ENCODE measurements around the gene MZF1.

DNA sequence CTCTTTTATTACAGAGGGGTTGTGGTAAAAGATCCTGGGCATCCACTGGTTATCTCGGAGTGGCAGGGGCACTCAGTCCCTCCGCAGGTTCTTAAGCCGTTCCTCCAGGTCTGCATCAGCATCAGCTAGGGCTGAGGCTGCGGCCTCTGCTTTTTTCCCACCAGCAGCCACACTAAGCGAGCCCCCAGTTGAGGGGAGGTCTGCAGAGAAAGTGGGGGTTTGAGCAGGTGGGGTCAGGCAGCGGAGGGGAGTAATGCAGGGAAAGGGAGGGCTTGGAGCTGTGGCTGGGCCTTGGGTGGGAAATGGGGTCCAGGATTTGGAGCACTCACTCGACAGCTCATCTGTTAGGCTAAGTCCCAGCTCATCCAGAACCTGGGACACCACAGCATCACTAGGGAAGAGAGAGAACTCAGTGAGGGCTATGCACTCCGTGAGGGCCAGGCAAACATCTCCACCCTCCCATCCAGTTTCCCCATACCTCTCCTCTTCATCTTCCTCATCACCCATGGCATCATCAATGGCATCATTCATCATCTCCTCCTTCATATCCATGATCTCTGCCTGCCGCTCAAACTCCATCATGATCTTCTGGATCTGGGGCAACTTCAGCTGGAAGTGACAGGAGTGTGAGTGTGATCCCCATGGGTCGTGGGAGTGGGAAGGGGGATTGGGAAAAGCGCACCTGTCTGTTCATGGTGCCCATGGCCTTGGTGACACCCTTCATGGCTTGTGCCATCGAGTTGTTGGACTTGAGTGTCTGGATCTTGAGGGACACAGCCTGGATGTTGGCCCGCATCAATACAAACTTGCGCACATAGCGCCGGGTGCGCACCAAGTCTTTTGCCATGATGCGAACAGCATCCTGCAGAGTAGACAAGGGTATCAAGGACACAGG is 21.3 kb downstream of the MZF1 start:
- TF ChIP-seq, protein P1, sequence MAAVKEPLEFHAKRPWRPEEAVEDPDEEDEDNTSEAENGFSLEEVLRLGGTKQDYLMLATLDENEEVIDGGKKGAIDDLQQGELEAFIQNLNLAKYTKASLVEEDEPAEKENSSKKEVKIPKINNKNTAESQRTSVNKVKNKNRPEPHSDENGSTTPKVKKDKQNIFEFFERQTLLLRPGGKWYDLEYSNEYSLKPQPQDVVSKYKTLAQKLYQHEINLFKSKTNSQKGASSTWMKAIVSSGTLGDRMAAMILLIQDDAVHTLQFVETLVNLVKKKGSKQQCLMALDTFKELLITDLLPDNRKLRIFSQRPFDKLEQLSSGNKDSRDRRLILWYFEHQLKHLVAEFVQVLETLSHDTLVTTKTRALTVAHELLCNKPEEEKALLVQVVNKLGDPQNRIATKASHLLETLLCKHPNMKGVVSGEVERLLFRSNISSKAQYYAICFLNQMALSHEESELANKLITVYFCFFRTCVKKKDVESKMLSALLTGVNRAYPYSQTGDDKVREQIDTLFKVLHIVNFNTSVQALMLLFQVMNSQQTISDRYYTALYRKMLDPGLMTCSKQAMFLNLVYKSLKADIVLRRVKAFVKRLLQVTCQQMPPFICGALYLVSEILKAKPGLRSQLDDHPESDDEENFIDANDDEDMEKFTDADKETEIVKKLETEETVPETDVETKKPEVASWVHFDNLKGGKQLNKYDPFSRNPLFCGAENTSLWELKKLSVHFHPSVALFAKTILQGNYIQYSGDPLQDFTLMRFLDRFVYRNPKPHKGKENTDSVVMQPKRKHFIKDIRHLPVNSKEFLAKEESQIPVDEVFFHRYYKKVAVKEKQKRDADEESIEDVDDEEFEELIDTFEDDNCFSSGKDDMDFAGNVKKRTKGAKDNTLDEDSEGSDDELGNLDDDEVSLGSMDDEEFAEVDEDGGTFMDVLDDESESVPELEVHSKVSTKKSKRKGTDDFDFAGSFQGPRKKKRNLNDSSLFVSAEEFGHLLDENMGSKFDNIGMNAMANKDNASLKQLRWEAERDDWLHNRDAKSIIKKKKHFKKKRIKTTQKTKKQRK (IDR thresholded peaks at IDR 0.05; ENCODE audit: borderline replicate concordance, low read depth, low read length): no peak
- TF ChIP-seq POLR2A (conservative IDR thresholded peaks at IDR 0.05): peak; percentile 73
- no peak for TF ChIP-seq CEBPB (tag; IDR thresholded peaks at IDR 0.05)
- TF ChIP-seq XRCC4 (IDR thresholded peaks at IDR 0.05; ENCODE audit: extremely low read depth, insufficient read depth, insufficient read length): no peak
- TF ChIP-seq, protein P2, sequence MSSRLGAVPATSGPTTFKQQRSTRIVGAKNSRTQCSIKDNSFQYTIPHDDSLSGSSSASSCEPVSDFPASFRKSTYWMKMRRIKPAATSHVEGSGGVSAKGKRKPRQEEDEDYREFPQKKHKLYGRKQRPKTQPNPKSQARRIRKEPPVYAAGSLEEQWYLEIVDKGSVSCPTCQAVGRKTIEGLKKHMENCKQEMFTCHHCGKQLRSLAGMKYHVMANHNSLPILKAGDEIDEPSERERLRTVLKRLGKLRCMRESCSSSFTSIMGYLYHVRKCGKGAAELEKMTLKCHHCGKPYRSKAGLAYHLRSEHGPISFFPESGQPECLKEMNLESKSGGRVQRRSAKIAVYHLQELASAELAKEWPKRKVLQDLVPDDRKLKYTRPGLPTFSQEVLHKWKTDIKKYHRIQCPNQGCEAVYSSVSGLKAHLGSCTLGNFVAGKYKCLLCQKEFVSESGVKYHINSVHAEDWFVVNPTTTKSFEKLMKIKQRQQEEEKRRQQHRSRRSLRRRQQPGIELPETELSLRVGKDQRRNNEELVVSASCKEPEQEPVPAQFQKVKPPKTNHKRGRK (tag; IDR thresholded peaks at IDR 0.05): no peak
- TF ChIP-seq ZNF316 (IDR thresholded peaks at IDR 0.05): no peak
- no peak for TF ChIP-seq SP1 (CRISPR knock-in tag; IDR thresholded peaks at IDR 0.05)
- no peak for TF ChIP-seq ZBTB7A (IDR thresholded peaks at IDR 0.05; ENCODE audit: borderline replicate concordance, control insufficient read depth, low read depth, low read length)

Data from K562 (cell line).